Measurements from ENCODE around the gene MPHOSPH10.
"Not testable (repeated sequence)": the region's sequence is repeated elsewhere in the genome, so short reads cannot be mapped to it uniquely, and the experiment has no call there.

MPHOSPH10 gene, protein sequence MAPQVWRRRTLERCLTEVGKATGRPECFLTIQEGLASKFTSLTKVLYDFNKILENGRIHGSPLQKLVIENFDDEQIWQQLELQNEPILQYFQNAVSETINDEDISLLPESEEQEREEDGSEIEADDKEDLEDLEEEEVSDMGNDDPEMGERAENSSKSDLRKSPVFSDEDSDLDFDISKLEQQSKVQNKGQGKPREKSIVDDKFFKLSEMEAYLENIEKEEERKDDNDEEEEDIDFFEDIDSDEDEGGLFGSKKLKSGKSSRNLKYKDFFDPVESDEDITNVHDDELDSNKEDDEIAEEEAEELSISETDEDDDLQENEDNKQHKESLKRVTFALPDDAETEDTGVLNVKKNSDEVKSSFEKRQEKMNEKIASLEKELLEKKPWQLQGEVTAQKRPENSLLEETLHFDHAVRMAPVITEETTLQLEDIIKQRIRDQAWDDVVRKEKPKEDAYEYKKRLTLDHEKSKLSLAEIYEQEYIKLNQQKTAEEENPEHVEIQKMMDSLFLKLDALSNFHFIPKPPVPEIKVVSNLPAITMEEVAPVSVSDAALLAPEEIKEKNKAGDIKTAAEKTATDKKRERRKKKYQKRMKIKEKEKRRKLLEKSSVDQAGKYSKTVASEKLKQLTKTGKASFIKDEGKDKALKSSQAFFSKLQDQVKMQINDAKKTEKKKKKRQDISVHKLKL

DNA sequence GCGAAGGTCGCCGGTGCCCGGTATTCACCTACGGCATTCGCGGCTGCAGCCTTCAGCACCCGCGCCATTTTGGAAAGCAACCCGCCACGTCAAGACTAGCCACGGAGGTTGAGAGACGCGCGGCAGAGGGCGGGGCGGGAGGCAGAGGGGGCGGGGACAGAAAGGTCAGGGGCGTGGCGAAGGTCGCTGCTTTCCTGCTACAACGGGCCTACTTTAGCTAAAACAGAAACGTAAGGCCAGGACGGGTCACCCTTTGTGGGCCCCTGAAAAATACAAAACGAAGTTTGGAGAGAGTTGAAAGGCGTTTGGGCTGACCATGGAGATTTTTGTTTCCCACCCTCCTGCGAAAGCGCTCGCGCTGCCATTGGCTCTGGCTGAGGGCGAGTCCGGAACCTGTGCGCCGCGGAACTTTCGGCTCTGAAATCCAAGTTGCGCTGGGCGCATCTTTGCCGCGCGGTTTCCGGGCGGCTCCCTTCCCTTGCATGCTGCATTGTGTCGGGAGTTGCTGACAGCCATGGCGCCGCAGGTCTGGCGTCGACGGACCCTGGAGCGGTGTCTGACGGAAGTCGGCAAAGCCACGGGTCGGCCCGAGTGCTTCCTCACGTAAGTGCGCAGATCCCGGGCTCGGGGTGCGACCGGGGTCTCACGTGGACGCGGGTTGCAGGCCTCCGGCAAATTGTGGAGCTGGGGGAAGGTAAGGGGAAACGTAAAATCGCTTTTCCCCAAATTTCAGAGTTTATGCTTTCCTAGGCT is at the start of gene MPHOSPH10, which contains the start of gene MCEE:
Gene MPHOSPH10, plus strand, starts transcription at position 483 of the 753 bp plus-strand sequence. Its CDS starts 32 bp downstream, at position 515.
Gene MCEE, minus strand, starts transcription at position 78 of the 753 bp plus-strand sequence. Its CDS starts 10 bp downstream, at position 68.
- in situ Hi-C loops (cut with MboI; ENCODE audit: low sequenced_read_pairs) = no loop called here

DNA sequence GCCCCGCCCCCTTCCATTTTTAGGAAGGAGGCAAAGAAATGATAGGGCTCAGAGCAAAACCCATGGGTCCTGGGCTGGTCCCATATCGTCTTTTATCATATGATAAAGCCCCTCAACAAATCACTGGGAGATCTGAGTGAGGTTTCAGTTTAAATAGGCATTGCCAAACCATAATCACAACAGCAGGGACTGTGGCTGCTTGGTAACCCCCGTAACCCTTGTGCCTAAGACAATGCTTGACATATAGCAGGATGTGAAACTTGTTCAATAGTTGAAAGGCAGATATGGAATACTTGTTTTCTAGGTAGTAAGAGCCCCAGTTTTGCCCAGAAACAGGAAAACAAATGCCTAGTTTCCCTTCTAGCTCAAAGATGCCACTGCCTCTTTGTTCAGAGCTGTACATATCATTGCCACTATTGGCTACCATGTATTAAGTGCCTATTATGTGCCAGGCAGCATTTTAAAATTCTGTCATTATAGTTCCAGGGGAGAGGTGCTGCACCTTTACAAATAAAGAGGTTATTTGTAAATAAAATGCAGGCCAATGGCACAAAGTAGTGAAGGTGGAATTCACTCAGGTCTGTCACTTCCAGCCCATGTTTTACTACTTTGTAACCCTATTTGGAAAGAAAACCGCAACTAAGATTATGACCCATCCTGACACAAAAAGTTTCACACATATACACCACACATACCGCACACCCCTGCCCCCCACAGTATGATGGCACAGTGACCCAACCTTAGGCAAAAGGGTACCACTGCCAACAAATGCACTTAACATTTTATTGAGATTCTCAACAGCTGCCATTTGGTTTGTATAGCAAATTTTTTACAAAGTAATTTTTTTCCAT is 47.8 kb upstream of the MPHOSPH10 start:
- in situ Hi-C loops (cut with MboI; ENCODE audit: low sequenced_read_pairs) = no loop called here

DNA sequence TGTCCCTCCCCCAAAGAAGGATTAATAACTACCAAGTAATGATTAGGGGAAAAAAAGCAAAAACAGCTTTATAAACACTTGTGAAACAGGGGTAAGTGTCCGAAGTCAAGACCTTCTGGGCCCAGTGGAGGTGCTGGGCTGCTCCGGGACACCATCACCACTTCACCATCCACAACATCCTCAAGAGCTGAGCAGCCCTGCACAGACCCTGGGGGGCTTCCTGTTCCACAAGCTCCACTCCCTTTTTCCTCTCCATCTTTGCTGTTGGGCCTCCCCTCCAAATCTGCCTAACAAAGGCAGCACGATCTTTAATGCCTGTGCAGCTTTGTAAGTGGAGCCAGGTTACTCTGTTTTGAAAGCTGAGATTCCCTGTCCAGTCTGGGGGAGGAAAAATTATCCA is 47.1 kb upstream of the MPHOSPH10 start:
- in situ Hi-C loops (cut with MboI; ENCODE audit: low sequenced_read_pairs) = not testable (repeated sequence)

DNA sequence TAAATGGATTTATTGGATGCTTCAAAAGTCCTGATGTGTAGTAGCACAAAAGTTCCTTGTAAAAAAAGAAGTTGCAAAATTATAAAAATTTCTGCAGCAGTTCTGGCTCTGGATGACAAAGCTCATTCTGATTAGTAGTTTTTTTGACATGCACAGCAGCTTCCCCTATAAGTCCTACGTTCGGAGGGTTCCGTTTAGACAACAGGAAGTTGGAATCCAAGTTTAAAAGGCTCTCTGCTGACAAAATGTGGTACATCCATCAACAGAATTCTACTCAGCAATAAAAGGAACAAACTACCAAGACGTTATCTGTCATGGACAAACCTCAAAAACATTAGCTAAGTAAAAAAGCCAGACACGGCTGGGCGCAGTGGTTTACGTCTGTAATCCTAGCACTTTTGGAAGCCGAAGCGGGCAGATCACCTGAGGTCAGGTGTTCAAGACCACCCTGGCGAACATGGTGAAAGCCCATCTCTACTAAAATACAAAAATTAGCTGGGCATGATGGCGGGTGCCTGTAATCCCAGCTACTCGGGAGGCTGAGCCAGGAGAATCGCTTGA is 46.6 kb upstream of the MPHOSPH10 start:
- in situ Hi-C loops (cut with MboI; ENCODE audit: low sequenced_read_pairs) = not testable (repeated sequence)

DNA sequence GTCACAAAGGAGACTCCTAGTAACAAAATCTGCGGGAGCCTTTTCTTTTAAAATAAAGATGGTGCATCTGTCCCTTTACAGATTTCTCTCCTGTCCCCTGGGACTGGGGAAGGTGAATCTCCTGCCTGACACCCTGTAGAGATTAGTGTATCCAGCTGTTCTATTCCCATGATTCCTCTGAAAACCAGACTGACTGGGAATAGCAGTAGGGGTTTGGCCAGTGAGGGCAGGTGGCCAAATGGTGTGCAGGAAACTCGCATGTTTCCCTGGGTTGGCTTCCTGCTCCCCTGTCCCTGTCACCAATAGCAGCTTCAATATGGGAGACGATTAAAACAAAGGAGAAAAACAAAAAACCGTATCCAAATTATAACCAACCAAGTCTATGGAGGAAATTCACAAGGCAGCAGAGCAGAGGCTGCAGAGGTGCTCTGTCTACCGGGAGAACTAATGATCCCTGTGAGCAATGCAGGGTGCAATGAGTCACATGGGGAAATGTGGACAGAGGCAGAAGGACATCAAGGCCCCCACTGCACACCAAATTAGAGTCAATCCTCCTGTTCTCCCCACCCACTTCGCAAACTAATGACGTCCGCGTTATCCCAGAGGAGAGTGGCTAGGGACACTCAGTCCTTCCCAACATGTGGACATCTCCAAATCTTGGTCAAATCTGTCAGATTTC is 45.0 kb upstream of the MPHOSPH10 start:
- in situ Hi-C loops (cut with MboI; ENCODE audit: low sequenced_read_pairs) = not testable (repeated sequence)

DNA sequence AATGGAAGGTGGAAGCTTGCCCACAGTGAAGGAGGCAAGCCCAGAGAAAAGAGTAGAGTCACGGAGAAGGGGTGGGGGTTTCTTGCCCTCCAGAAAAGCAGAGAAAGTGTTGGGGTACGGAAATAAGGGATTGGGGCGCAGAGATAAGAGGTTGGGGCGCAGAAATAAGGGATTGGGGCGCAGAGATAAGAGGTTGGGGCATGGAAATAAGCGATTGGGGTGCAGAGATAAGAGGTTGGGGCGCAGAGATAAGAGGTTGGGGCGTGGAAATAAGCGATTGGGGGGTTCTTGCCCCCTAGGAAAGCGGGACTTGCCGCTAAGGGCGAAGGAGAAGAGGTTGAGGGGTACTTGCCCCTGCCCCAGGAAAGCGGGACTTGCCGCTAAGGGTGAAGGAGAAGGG is 41.0 kb upstream of the MPHOSPH10 start:
- in situ Hi-C loops (cut with MboI; ENCODE audit: low sequenced_read_pairs) = not testable (repeated sequence)

DNA sequence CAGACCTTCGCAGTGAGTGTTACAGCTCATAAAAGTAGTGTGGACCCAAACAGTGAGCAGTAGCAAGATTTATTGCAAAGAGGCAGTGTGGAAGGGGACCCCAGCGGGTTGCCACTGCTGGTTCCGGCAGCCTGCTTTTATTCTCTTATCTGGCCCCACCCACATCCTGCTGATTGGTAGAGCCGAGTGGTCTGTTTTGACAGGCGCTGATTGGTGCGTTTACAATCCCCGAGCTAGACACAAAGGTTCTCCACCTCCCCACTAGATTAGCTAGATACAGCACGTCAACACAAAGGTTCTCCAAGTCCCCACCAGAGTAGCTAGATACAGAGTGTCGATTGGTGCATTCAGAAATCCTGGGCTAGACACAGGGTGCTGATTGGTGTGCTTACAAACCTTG is 38.6 kb upstream of the MPHOSPH10 start:
- in situ Hi-C loops (cut with MboI; ENCODE audit: low sequenced_read_pairs) = not testable (repeated sequence)

DNA sequence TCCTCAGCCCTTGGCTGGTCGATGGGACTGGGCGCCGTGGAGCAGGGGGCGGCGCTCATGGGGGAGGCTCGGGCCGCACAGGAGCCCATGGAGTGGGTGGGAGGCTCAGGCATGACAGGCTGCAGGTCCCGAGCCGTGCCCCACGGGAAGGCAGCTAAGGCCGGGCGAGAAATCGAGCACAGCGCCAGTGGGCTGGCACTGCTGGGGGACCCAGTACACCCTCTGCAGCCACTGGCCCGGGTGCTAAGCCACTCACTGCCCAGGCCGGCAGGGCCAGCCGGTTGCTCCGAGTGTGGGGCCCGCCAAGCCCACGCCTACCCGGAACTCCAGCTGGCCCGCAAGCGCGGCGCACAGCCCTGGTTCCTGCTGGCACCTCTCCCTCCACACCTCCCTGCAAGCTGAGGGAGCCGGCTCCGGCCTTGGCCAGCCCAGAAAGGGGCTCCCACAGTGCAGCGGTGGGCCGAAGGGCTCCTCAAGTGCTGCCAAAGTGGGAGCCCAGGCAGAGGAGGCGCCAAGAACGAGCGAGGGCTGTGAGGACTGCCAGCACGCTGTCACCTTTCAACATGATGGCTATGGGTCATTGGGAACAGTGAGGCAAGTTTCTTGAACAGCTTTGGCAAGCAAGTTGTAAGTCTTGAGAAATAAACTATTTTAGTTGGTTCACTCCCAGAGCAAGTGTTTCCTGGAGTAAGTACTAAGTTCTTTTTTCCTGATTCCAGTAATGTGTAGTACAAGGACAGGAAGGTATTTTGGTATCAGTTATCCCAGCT is 37.8 kb upstream of the MPHOSPH10 start:
- in situ Hi-C loops (cut with MboI; ENCODE audit: low sequenced_read_pairs) = not testable (repeated sequence)

DNA sequence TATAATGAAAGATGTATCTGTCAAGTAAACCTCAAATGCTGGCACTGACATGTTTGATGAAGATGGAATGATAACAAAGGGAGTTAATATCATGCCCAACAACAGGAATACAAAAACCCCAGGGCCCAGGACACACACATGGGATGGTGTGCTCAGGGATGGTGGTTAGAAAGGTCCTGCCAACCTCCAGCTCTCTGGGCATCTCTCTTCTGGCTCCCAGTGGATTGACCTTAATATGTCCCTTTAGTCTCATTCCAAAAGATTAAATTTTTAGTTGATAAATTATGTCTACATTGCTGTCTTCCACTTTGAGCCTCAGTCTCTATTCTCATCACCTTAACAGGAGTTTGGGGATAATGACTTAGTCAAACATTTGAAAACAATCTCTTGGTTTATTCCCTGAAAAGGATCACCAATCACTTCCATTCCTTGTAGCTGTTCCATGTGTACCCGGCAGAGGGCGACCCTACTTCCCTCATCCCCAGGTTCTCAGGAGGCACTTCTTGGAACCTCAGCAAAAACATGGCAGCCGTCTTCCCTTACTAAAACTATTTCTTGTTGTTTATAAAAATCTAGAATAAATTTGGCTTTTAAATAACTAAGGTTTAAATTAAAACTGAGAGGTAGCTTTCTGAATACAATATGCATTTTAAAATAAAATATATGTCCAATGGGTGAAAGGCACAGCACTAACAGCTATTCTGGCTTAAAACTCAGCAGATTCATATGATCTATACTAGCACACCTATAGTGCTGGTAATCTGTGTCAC is 30.1 kb upstream of the MPHOSPH10 start:
- in situ Hi-C loops (cut with MboI; ENCODE audit: low sequenced_read_pairs) = no loop called here

DNA sequence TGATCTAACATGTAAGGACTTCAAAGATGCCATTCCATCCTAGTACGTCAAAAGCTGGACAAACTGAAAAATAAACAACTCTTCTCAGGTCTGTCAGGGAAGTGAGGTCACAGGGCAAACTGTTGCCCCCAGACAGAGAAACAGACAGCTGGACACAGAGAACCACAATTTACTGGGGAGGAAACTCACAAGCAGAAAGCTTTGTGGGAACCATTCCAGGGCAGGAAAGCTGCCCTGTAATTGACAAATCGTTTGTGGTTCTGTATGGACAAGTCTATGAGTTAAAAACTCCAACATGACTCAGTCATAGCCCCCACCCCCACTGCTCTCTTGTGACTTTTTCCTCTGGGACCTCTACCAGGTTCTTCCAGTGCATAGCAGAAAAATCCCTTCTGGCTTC is 28.8 kb upstream of the MPHOSPH10 start:
- in situ Hi-C loops (cut with MboI; ENCODE audit: low sequenced_read_pairs) = no loop called here

DNA sequence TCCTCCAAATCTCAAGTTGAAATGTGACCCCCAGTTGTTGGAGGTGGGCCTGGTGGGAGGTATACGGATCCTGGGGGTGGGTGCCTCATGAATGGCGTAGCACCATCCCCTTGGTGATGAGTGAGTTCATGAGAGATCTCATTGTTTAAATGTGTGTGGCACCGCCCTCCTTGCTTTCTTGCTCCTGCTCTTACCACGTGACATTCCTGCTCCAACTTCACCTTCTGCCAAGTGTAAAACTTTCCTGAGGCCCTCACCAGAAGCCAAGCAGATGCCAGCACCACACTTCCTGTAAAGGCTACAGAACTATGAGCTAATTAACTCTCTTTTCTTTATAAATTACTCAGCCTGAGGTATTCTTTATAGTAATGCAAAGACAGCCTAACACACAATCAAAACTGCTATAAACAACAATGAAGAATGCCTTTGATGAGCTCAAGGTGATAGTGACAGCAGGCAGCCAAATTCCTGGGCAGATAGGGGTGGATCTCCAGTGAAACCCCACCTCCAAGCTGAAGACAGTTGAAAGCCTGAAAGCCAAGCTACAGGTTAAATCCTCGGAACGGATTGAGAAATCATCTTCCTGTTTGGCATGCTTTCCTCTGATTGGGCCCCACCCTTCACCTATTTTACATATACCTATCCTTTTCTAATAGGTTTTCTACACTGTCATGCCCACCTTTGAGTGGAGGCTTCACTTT is 27.3 kb upstream of the MPHOSPH10 start:
- in situ Hi-C loops (cut with MboI; ENCODE audit: low sequenced_read_pairs) = no loop called here

DNA sequence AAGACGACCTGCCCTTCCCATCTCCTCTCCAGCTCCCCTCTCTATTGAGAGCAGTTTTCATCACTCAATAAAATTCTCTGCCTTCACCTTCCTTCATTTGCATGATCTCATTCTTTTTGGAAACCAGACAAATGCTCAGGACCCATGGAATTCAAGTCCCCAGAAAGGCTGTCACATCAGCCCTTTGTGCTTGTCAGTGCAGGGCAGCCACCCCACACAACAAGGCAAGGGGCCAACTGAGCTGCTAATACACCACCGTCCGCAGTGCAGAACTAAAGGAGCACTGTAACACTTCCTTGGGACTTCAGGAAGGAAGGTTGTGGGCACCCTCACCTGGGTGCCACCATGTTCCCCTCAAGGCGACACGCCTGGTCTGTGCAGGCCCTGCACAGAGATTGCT is 26.6 kb upstream of the MPHOSPH10 start:
- in situ Hi-C loops (cut with MboI; ENCODE audit: low sequenced_read_pairs) = no loop called here

DNA sequence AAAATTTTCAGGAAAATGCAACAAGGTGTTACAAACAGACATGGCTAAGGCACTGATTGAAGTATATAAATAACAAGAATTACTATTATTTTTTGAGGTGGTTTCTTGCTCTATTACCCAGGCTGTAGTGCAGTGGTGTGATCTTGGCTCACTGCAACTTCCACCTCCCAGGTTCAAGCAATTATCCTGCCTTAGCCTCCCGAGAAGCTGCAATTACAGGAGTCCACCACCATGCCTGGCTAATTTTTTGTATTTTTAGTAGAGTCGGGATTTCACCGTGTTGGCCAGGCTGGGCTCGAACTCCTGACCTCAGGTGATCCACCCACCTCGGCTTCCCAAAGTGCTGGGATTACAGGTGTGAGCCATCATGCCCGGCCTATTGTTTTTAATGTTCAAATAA is 24.0 kb upstream of the MPHOSPH10 start:
- in situ Hi-C loops (cut with MboI; ENCODE audit: low sequenced_read_pairs) = not testable (repeated sequence)

DNA sequence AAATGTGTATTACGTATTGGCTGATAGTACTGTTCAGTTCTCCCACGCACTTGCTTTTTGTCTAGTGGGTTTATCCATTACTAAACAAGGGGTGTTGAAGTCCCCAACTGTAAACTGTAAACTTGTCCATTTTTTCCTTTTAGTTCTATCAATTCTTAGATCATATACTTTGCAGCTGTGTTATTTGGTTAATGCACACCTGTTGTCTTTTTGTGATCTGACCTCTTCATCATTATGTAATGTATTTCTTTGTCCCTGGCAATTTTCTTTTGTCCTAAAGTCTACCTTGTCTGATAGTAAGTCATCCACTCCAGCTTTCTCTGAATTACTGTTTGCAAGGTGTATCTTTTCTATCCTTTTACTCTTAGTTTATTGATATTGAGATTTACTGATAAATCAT is 22.3 kb upstream of the MPHOSPH10 start:
- in situ Hi-C loops (cut with MboI; ENCODE audit: low sequenced_read_pairs) = no loop called here

DNA sequence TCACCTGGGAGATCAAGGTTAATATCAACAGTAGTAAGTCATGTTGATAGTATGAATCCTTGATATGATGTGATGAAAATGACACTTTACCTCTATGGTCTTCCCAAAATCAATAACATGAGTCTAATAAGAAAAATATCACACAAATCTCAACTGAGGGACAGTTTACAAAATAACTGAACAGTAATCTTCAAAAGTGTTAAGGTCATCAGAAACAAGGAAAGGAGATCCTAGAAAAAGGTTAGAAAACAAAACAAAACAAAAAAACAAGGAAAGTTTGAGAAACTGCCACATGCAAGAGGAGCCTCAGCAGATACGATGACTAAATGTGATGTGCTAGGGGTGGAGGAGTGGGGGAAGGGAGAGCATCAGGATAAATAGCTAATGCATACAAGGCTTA is 16.6 kb upstream of the MPHOSPH10 start:
- in situ Hi-C loops (cut with MboI; ENCODE audit: low sequenced_read_pairs) = no loop called here

DNA sequence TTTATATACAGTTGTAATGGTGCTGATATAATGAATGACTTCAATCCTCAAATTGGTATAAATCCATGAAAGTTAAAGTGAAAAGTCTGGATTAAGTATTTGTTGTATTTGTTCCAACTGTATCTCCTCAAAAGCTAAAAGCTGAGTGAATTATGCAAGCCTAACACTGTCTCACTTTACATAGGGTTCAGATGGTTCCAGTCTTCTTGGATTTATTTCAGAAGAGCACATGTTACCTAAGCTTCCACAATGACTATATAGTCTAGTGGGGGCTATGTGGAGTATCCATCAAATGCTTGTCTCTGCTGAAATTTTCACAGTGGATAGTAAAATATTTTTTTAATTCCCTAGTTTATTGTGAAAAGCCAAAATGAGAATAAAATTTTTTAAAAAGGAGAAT is 13.4 kb upstream of the MPHOSPH10 start:
- in situ Hi-C loops (cut with MboI; ENCODE audit: low sequenced_read_pairs) = no loop called here

DNA sequence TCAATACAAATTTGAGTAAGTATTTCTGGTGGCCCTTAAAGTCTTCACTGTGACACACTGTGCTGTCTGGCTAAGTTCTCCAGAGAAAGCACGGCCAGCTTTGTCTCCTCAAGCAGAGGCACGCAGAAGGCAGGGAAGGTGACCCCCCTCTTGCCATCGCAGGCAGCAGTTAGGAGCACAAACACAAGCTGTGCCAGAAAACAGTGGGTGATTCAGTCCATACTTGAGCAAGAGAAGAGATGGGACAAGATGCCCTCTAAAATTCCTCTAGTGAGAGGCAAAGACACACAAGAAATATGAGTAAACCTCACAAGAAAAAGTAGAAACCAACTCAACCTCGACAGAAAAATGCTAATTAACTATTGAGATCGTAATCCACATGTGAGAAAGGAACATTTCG is 10.2 kb upstream of the MPHOSPH10 start:
- in situ Hi-C loops (cut with MboI; ENCODE audit: low sequenced_read_pairs) = no loop called here

DNA sequence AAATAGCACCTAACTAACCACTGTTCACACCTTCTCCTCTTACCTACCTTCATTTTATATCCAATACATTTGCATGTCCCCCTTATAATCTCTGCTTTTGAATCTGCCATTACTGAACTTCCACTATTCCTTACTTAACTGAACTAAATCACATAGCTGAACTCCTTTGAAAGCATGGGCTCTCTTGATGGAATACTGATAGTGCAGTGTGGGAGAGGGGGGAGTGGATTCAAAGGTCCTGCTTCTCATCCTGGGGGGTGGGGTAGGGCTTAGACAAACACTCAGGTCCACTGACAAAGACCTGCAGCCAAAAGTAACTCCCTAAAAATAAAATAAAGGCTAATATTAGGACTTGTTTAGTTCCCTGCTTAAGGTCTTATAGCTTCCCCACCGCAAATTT is 9.0 kb upstream of the MPHOSPH10 start:
- in situ Hi-C loops (cut with MboI; ENCODE audit: low sequenced_read_pairs) = no loop called here

All from HL-60/S4 treated with phorbol 12-myristate 13-acetate at 8.2 ng/mL for 4 days and 3 days (cell line).